Measurements from ENCODE around the gene PAX4. TPM values are rescaled to one million over a fixed set of nuclear protein-coding genes. Genes with fewer than 3 reads are reported as not detected.

The PAX4 gene
- polyA plus RNA-seq, 3 donors, result not detected

DNA sequence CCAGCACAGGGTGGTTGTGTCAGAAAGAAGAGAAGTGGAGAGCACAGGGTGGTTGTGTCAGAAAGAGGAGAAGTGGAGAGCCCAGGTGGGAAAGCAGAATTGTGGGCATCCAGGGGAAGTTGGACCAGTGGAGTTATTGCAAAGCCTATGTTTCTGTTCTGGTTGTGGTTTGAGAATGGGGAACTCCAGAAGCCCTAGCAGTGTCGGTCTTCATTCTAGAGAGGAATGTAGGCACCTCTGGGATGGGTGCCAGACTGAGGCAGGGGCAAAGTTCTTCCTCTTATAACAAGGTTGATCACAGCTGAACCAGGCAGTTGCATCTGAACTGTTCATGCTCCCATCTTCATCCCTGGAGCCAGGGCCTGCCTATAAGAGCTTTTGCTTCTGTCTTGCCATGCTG lies 23.5 kb downstream of the PAX4 start:
- Mint-ChIP-seq H3K27me3 (ENCODE audit: low read depth in 3 of 3) (peaks cover 2 to 7% (median 4%) of the 10 kb centered on the region in 3 donors), H3K4me3 (no peak overlapping the region), H3K4me1 (peaks cover 39% of the 10 kb centered on the region), H3K36me3 (peaks cover 20 to 27% of the 10 kb centered on the region in 2 donors), H3K27ac (peak overlapping the region; percentile 36 to 89 (median 81)), H3K9me3 (peaks cover 0 to 2% (median 0%) of the 10 kb centered on the region in 7 donors)
- H3K4me1 ChIP-seq (ENCODE audit: control insufficient read depth in 1 of 2, insufficient read depth in 2 of 2, low read length in 2 of 2), result peaks cover 32 to 43% of the 10 kb centered on the region in 2 donors
- H3K27ac ChIP-seq (ENCODE audit: low read depth in 1 of 2, low read length in 2 of 2), result peak overlapping the region; percentile 6 to 59
- WGBS (ENCODE audit: insufficient coverage), result no CpG with 5 or more reads among the region's 1 CpG
- no peaks in the 10 kb centered on the region for H3K79me2 ChIP-seq (ENCODE audit: insufficient read depth, low read length)
- no peaks in the 10 kb centered on the region for H3K9me3 ChIP-seq (replicated peaks in 1 of 2; ENCODE audit: control insufficient read depth in 1 of 2, insufficient read depth in 1 of 2, low read length in 2 of 2)
- TF ChIP-seq, protein P1, sequence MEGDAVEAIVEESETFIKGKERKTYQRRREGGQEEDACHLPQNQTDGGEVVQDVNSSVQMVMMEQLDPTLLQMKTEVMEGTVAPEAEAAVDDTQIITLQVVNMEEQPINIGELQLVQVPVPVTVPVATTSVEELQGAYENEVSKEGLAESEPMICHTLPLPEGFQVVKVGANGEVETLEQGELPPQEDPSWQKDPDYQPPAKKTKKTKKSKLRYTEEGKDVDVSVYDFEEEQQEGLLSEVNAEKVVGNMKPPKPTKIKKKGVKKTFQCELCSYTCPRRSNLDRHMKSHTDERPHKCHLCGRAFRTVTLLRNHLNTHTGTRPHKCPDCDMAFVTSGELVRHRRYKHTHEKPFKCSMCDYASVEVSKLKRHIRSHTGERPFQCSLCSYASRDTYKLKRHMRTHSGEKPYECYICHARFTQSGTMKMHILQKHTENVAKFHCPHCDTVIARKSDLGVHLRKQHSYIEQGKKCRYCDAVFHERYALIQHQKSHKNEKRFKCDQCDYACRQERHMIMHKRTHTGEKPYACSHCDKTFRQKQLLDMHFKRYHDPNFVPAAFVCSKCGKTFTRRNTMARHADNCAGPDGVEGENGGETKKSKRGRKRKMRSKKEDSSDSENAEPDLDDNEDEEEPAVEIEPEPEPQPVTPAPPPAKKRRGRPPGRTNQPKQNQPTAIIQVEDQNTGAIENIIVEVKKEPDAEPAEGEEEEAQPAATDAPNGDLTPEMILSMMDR (IDR thresholded peaks at IDR 0.05), result no peak
- DNase-seq, result peak; percentile 70 to 84 (median 77)
- intact Hi-C loops (cut with micrococcal nuclease), result no loop called here
- H3K4me2 ChIP-seq (replicated peaks; ENCODE audit: extremely low read depth, low read length, poor library complexity, severe bottlenecking), result no peak overlapping the region
- H3K27me3 ChIP-seq (ENCODE audit: control insufficient read depth in 2 of 2, insufficient read depth in 2 of 2, low read length in 2 of 2), result no peaks in the 10 kb centered on the region
- H3K9ac ChIP-seq (ENCODE audit: insufficient read depth, low read length, poor library complexity, severe bottlenecking), result no peak overlapping the region
- H4K20me1 ChIP-seq (ENCODE audit: insufficient read depth, low read length), result peaks cover 4% of the 10 kb centered on the region
- H3K4me3 ChIP-seq (replicated peaks in 1 of 3; ENCODE audit: low read depth in 2 of 3, low read length in 3 of 3), result no peak overlapping the region
- H2AFZ ChIP-seq (ENCODE audit: insufficient read depth, low read depth, low read length, poor library complexity, severe bottlenecking), result no peak overlapping the region
- peaks cover 15 to 17% of the 10 kb centered on the region in 2 donors for H3K36me3 ChIP-seq (replicated peaks in 1 of 2; ENCODE audit: control insufficient read depth in 1 of 2, insufficient read depth in 2 of 2, low read length in 2 of 2)

DNA sequence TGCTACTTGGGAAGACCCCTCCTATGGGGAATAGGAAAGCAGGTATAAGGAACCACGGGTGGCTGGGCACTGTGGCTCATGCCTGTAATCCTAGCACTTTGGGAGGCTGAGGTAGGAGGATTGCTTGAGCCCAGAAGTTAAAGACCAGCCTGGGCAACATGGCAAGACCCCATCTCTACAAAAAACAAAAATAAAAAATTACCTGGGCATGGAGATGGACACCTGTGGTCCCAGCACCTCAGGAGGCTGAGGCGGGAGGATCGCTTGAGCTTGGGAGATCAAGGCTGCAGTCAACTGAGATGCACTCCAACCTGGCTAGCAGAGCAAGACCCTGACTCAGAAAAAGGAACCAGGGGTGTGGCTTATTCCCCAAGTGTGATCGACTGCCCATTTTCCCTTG lies 25.4 kb downstream of the PAX4 start:
- Histone ChIP-seq H3K27ac (ENCODE audit: low read depth in 1 of 2, low read length in 2 of 2) (no peak overlapping the region), H3K4me1 (ENCODE audit: control insufficient read depth in 1 of 2, insufficient read depth in 2 of 2, low read length in 2 of 2) (peaks cover 45 to 59% of the 10 kb centered on the region in 2 donors), H3K79me2 (ENCODE audit: insufficient read depth, low read length) (peaks cover 10% of the 10 kb centered on the region), H4K20me1 (ENCODE audit: insufficient read depth, low read length) (peaks cover 4% of the 10 kb centered on the region), H3K9me3 (replicated peaks in 1 of 2; ENCODE audit: control insufficient read depth in 1 of 2, insufficient read depth in 1 of 2, low read length in 2 of 2) (no peaks in the 10 kb centered on the region), H3K27me3 (ENCODE audit: control insufficient read depth in 2 of 2, insufficient read depth in 2 of 2, low read length in 2 of 2) (no peaks in the 10 kb centered on the region), H3K36me3 (replicated peaks in 1 of 2; ENCODE audit: control insufficient read depth in 1 of 2, insufficient read depth in 2 of 2, low read length in 2 of 2) (peaks cover 15 to 17% of the 10 kb centered on the region in 2 donors), H3K4me3 (replicated peaks in 1 of 3; ENCODE audit: low read depth in 2 of 3, low read length in 3 of 3) (no peak overlapping the region), H3K9ac (ENCODE audit: insufficient read depth, low read length, poor library complexity, severe bottlenecking) (no peak overlapping the region), H2AFZ (ENCODE audit: insufficient read depth, low read depth, low read length, poor library complexity, severe bottlenecking) (no peak overlapping the region), H3K4me2 (replicated peaks; ENCODE audit: extremely low read depth, low read length, poor library complexity, severe bottlenecking) (no peak overlapping the region)
- H3K27me3 Mint-ChIP-seq (ENCODE audit: low read depth in 3 of 3), result peaks cover 2 to 5% (median 4%) of the 10 kb centered on the region in 3 donors
- no peak overlapping the region for H3K4me3 Mint-ChIP-seq
- peaks cover 51% of the 10 kb centered on the region for H3K4me1 Mint-ChIP-seq
- H3K9me3 Mint-ChIP-seq, result peaks cover 0 to 4% (median 0%) of the 10 kb centered on the region in 7 donors
- TF ChIP-seq, protein P1 (IDR thresholded peaks at IDR 0.05), result no peak
- peak overlapping the region in 1 of 7 donors; percentile 13 for H3K27ac Mint-ChIP-seq
- intact Hi-C loops (cut with micrococcal nuclease), result no loop called here
- WGBS (ENCODE audit: insufficient coverage), result 100% methylated on average over 2 of the region's 4 CpGs
- no peak for DNase-seq
- H3K36me3 Mint-ChIP-seq, result peaks cover 20 to 29% of the 10 kb centered on the region in 2 donors
